Activated CD4-positive, alpha-beta T cell treated with anti-CD3 and anti-CD28 coated beads, Interleukin-2, amount 50 U/mL, for 24 hours (primary cell): Measurements from ENCODE around the gene SMIM38.
"Not testable (repeated sequence)": the region's sequence is repeated elsewhere in the genome, so short reads cannot be mapped to it uniquely, and the experiment has no call there.

ENCODE experiments used
- DNase-seq, 2 donors: peaks; one replicate each; pipeline ENCODE4 v3.0.0-alpha.2; 2020; ENCODE audit warnings: low read depth in 1 of 2, low spot score in 1 of 2

The SMIM38 gene

GRCh38 chr11:69137151-69137844 is 18.4 kb upstream of the SMIM38 start:
- DNase-seq: no peak

DNA sequence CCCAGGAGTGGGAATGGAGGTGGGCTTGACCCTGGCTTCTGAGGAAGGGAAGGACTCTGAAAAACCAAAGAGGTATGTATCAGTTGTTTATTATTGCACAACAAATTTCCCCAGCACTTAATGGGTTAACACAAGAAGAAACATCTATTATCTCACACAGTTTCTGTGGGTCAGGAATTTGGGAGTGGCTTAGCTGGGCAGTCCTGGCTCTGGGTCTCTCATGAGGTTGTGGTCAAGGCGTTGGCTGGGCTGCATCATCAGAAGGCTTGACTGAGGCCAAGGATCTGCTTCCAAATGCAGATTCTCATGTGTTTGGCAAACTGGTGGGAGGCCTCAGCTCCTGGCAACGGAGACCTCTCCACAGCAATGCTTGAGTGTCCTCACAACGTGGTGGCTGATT is 17.5 kb upstream of the SMIM38 start:
- no peak for DNase-seq

DNA sequence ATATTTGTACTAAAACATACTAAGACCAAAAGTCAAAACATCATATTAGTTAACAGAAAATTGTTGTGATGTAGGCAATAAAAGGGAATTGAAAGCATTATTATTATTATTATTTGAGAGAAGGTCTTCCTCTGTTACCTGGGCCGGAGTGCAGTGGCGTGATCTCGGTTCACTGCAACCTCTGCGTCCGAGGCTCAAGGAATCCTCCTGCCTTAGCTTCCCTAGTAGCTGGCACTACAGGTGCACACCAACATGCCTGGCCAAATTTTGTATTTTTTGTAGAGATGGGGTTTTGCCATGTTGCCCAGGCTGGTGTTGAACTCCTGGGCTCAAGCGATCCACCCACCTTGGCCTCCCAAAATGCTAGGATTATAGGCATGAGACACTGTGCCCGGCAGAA is 15.6 kb upstream of the SMIM38 start:
- DNase-seq: not testable (repeated sequence)

GRCh38 chr11:69140635-69141034 is 15.1 kb upstream of the SMIM38 start:
- DNase-seq: no peak

GRCh38 chr11:69141742-69142141 is 14.0 kb upstream of the SMIM38 start:
- DNase-seq: no peak

DNA sequence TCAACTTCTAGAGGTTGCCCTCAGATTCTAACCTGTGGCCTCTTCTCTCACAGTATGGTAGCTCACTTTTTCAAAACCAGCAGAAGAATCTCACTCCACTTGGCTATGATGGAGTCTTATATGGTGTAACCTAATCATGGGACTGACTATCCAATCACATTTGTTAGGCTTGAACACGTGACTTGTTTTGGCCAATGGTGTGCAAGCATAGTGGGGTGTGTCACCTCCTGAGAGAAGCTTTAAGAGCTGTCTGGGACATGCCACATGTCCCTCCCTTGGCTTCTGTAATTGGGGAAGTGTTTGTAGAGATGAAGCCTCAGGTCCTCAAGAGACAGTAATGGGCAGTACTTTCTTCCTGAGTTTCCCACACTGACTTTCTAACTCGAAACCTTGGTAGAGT is 12.8 kb upstream of the SMIM38 start:
- no peak for DNase-seq

- no peak for DNase-seq
These were observed 11.3 kb upstream of the SMIM38 start for GRCh38 chr11:69144316-69145049.

DNA sequence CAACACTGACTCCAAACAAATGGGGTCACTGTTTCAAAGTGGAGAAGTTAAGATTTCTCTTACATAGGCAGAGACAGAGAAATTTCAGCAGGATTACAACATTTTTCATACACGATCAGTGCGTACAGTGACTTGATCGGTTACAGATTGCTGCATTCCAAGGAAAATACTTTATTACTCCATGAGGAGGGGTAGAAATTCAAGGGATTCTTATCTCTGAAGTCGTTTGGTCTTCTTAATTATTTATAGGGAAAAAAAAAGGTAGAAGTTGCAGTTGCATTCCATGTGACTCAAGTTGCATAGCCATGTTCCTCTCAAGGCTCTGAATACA is 10.7 kb upstream of the SMIM38 start:
- DNase-seq: no peak

DNA sequence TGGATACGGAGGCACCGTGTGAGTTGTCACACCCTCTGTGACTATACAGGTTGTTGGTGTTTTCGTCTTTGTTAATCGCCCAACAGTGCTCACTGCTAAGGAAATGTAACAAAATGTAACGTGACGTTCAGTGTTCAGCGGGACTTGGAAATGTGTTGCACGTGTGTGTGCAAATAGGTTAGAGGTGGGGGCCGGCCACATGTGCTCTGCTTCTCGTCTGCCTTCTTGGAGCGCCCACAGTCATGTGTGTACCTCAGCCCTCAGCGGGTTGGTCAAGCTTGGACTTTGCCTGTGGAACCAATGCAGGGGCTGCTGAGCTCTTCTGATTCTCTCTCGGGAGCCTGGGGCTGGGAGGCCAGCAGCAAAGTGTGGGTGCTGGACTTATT is 7.4 kb upstream of the SMIM38 start:
- no peak for DNase-seq

- DNase-seq: no peak
These were observed 6.9 kb upstream of the SMIM38 start for GRCh38 chr11:69148806-69149205.

- not testable (repeated sequence) for DNase-seq
These were observed 6.2 kb upstream of the SMIM38 start for GRCh38 chr11:69149338-69150045.

GRCh38 chr11:69150175-69150574 is 5.6 kb upstream of the SMIM38 start:
- no peak for DNase-seq

DNA sequence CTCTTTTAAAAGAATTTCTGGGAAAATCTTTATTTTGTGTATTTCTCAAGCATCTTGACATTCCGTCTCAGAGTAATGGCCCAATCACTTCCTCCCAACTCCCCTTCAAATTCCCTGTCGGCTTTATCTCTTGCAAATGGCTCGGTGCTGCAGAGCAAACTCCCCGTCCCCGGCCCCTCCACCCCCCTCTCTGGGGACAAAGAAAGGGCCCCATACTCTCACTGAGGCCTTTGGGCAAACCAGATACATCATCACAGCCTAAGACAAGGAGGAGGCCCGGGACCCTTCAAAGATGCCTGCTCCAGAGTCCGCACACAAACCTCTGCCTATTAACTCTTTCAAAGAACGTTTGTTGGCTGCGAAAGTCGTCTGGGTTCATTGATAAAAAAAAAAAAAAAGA is 3.9 kb upstream of the SMIM38 start:
- no peak for DNase-seq

- DNase-seq: no peak
These were observed 2.9 kb upstream of the SMIM38 start for GRCh38 chr11:69152733-69153421.

GRCh38 chr11:69153661-69154060 is 2.1 kb upstream of the SMIM38 start:
- no peak for DNase-seq

DNA sequence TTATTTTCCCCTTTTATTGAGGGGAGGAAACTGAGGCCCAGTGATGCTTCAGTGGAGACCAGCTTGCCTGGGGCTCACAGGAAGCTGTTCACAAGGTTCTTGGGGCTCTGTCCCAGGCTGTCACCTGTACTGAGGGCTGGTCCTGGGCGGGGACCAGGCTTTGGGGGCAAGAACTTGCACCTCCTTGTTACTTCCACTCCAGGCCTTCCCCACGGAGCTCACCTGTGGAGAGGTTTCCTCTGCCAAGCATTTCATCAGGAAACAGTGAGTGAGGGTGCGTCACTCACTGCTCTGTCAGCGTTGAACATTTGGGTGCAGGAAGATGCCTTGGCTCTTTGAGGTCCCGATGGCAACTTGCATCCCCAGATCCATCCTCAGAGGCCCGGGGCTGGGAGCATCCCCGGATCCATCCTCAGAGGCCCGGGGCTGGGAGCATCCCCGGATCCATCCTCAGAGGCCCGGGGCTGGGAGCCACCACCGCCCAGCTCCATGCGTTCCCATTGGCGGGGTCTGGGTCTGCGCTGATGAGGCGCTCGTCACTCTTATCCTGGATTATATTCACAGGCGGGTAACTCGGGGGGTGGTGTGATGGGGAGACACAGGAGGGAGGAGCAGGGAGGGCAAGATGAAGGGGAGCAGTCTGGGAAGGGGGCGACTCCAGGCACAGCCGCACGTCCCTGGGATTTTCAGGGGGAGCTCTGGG is 1.4 kb upstream of the SMIM38 start:
- no peak for DNase-seq

GRCh38 chr11:69154938-69155301 is 815 bp upstream of the SMIM38 start:
- DNase-seq: no peak

DNA sequence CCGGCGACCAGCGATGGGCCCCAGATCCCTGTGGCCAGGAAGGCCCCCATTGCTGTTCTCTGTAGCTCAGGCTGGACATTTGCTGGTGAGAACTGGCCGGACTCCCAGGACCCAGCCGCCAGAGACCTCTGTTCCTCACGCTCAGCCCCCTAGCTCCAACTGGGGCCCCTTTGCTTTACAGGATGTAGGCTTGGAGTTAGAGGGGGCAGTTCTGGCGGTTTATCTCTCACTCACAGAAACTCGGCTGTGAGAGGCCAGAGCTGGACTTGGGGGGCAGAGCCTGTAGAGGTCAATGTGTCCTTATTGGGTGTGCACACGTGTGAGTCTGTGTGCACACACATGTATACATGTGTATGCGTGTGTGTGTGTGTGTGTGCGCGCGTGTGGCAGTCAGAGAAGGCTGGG is 502 bp downstream of the SMIM38 start:
- no peak for DNase-seq

- DNase-seq: no peak
These were observed 979 bp downstream of the SMIM38 start for GRCh38 chr11:69156673-69157155.

DNA sequence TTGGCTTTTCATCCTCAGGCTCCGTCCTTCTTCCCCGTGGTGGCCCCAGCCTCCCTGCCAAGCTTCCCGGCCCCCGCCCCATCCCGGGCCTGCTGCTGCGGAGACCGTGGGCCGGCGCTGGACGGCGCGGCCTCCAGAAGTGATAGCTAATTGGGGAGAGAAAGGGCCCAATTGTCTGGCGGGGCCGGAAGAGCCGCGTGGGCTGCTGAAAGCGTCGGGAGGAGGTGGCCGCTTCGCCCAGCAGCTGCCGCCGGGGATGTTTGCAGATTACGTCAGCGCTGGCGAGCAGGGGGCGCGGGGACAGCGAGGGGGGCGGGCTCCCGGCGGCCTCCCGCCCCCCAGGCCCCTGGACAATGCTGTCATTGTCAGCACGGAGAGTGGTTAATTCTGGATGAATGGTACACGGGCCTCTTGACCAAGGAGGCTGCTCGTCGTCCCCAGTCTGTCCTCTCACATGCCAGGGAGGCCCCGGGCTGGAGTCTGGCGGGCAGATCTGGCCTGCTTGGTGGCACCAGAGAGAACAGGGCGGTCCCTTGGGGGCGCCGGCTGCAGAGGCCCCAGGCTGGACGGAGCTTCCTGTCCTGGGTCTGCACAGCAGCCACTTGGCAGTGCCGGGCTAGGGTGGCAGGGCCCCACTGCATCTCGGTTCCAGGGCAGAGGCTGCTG is 1.6 kb downstream of the SMIM38 start:
- no peak for DNase-seq

GRCh38 chr11:69157822-69158231 is 2.1 kb downstream of the SMIM38 start:
- DNase-seq: no peak
